KMS-11 (cell line): ENCODE measurements around the gene KLHL35.

ENCODE experiments used
- H2AFZ ChIP-seq: fragments of 200-600 bp; sonication (generic); 2 replicates; pipeline ENCODE4 v1.6.1; 2016; ENCODE audit warnings: antibody characterized with exemption, mixed run types, low read depth
- H3K27ac ChIP-seq: fragments of 200-600 bp; sonication (generic); 2 replicates; pipeline ENCODE4 v1.6.1; 2016; ENCODE audit warnings: mild to moderate bottlenecking, mixed run types
- H3K27me3 ChIP-seq: fragments of 200-600 bp; sonication (generic); 2 replicates; pipeline ENCODE4 v1.6.1; 2017; ENCODE audit warnings: mild to moderate bottlenecking, low read depth, mixed run types, moderate library complexity; ENCODE audit not compliant: insufficient read depth
- H3K36me3 ChIP-seq: fragments of 200-600 bp; sonication (generic); 2 replicates; pipeline ENCODE4 v1.6.1; 2017; ENCODE audit warnings: mild to moderate bottlenecking, mixed run types; ENCODE audit not compliant: insufficient read depth
- H3K4me1 ChIP-seq: fragments of 200-600 bp; sonication (generic); 2 replicates; pipeline ENCODE4 v1.6.1; 2016; ENCODE audit warnings: mild to moderate bottlenecking, low read depth, mixed run types; ENCODE audit not compliant: poor library complexity, severe bottlenecking
- H3K4me2 ChIP-seq: fragments of 200-600 bp; sonication (generic); 2 replicates; pipeline ENCODE4 v1.7.0; 2016; ENCODE audit warnings: mild to moderate bottlenecking, mixed run types
- H3K4me3 ChIP-seq: fragments of 200-600 bp; sonication (generic); IDR thresholded peaks from 2 replicates; pipeline ENCODE4 v1.6.1; 2017; ENCODE audit warnings: low read depth, low read length, mixed read lengths; ENCODE audit not compliant: insufficient read depth
- H3K79me2 ChIP-seq: fragments of 200-600 bp; sonication (generic); 2 replicates; pipeline ENCODE4 v1.6.1; 2016; ENCODE audit warnings: low read depth, mixed run types; ENCODE audit not compliant: insufficient read depth
- H3K9ac ChIP-seq: fragments of 200-600 bp; sonication (generic); 2 replicates; pipeline ENCODE4 v1.6.1; 2016; ENCODE audit warnings: mild to moderate bottlenecking, mixed run types
- H4K20me1 ChIP-seq: fragments of 200-600 bp; sonication (generic); 2 replicates; pipeline ENCODE4 v1.6.1; 2016; ENCODE audit warnings: mild to moderate bottlenecking, mixed run types; ENCODE audit not compliant: insufficient read depth
- TF ChIP-seq, protein P1 (sequence below): fragments of 200-600 bp; sonication (generic); conservative IDR thresholded peaks from 2 replicates; pipeline ENCODE4 v1.6.1; 2017; ENCODE audit warnings: low read depth, mild to moderate bottlenecking, antibody characterized with exemption, low read length, moderate library complexity, mixed read lengths

Gene KLHL35

DNA sequence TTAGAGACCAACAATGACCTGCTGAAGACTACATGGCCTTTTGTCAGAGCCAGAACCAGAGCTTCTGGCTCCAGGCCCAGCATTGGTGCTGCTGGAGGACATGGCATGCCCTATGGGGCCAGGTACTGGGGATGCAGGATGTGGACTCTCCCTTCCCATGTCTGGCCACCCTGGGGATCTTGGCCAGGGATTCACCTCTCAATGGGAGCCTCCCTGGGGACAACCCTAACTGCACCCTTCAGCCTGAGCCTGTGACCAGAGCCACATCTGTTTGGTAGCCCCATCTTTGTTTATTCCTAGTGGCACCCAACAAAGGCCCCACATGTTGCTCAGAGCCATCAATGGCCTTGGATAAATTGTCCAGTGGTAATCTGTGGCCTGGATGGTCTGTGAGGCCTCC is 5.8 kb downstream of the KLHL35 start:
- Histone ChIP-seq H3K4me2 (no peak overlapping the region), H3K4me3 (no peak overlapping the region), H3K27ac (no peak overlapping the region), H2AFZ (no peak overlapping the region), H3K4me1 (no peaks in the 10 kb centered on the region), H3K79me2 (no peaks in the 10 kb centered on the region), H3K9ac (no peak overlapping the region), H4K20me1 (no peaks in the 10 kb centered on the region), H3K36me3 (no peaks in the 10 kb centered on the region), H3K27me3 (no peaks in the 10 kb centered on the region)
- TF ChIP-seq, protein P1, sequence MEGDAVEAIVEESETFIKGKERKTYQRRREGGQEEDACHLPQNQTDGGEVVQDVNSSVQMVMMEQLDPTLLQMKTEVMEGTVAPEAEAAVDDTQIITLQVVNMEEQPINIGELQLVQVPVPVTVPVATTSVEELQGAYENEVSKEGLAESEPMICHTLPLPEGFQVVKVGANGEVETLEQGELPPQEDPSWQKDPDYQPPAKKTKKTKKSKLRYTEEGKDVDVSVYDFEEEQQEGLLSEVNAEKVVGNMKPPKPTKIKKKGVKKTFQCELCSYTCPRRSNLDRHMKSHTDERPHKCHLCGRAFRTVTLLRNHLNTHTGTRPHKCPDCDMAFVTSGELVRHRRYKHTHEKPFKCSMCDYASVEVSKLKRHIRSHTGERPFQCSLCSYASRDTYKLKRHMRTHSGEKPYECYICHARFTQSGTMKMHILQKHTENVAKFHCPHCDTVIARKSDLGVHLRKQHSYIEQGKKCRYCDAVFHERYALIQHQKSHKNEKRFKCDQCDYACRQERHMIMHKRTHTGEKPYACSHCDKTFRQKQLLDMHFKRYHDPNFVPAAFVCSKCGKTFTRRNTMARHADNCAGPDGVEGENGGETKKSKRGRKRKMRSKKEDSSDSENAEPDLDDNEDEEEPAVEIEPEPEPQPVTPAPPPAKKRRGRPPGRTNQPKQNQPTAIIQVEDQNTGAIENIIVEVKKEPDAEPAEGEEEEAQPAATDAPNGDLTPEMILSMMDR: no peak

- Histone ChIP-seq H3K4me2 (no peak overlapping the region), H3K9ac (no peak overlapping the region), H3K27me3 (no peaks in the 10 kb centered on the region), H3K36me3 (no peaks in the 10 kb centered on the region), H3K4me1 (no peaks in the 10 kb centered on the region), H3K79me2 (no peaks in the 10 kb centered on the region), H3K4me3 (no peak overlapping the region), H4K20me1 (no peaks in the 10 kb centered on the region), H2AFZ (no peak overlapping the region), H3K27ac (no peak overlapping the region)
- TF ChIP-seq, protein P1: no peak
These were observed 6.3 kb downstream of the KLHL35 start for GRCh38 chr11:75426720-75427086.

DNA sequence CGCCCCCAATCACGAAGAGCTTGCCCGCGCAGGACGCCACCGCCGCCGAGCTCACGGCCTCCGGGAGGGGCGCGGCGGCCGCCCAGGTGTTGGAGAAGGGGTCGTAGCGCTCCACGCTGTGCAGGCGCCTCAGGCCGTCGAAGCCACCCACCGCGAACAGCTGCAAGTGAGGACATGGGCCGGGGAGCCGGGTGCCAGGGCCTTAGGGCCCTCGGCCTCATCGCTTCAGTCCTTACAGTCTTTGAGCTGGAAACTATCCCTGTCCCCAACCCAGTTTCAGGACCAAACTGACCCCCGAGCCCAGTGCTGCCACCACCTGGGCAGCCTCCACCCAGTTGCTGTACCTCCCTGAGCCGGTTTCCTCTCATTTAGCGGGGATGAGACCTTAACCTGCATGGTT is 7.6 kb downstream of the KLHL35 start:
- H3K27me3 ChIP-seq: no peaks in the 10 kb centered on the region
- H3K9ac ChIP-seq: no peak overlapping the region
- H3K4me1 ChIP-seq: no peaks in the 10 kb centered on the region
- H3K27ac ChIP-seq: no peak overlapping the region
- no peak overlapping the region for H3K4me3 ChIP-seq
- H3K79me2 ChIP-seq: no peaks in the 10 kb centered on the region
- no peak overlapping the region for H3K4me2 ChIP-seq
- H2AFZ ChIP-seq: no peak overlapping the region
- no peaks in the 10 kb centered on the region for H4K20me1 ChIP-seq
- TF ChIP-seq, protein P1: no peak
- no peaks in the 10 kb centered on the region for H3K36me3 ChIP-seq

GRCh38 chr11:75424396-75424795 is 8.6 kb downstream of the KLHL35 start:
- TF ChIP-seq, protein P1: no peak
- H3K4me2 ChIP-seq: no peak overlapping the region

GRCh38 chr11:75423721-75424120 is 9.3 kb downstream of the KLHL35 start:
- H3K79me2 ChIP-seq: no peaks in the 10 kb centered on the region
- H3K4me3 ChIP-seq: no peak overlapping the region
- H3K9ac ChIP-seq: no peak overlapping the region
- no peaks in the 10 kb centered on the region for H3K4me1 ChIP-seq
- no peak overlapping the region for H3K27ac ChIP-seq
- H2AFZ ChIP-seq: no peak overlapping the region
- TF ChIP-seq, protein P1: no peak
- H3K27me3 ChIP-seq: no peaks in the 10 kb centered on the region
- H3K4me2 ChIP-seq: no peak overlapping the region
- H3K36me3 ChIP-seq: no peaks in the 10 kb centered on the region
- H4K20me1 ChIP-seq: no peaks in the 10 kb centered on the region

More at GRCh38 chr11:75424396-75424795, 8.6 kb downstream of the KLHL35 start:
- Histone ChIP-seq H3K27me3 (no peaks in the 10 kb centered on the region), H3K9ac (no peak overlapping the region), H3K27ac (no peak overlapping the region), H3K4me3 (no peak overlapping the region), H4K20me1 (no peaks in the 10 kb centered on the region), H2AFZ (no peak overlapping the region), H3K4me1 (no peaks in the 10 kb centered on the region), H3K79me2 (no peaks in the 10 kb centered on the region), H3K36me3 (no peaks in the 10 kb centered on the region)
